22Rv1 (cell line): ENCODE data around the gene TBX15.

ENCODE experiments used
- ZFX ChIP-seq: fragments of 450-650 bp; IDR thresholded peaks from 2 replicates; pipeline ENCODE4 v1.6.1; 2017; ENCODE audit warnings: antibody characterized with exemption, borderline replicate concordance
- TF ChIP-seq, protein P1 (sequence below): fragments of 450-650 bp; IDR thresholded peaks from 2 replicates; pipeline ENCODE4 v1.5.1; 2017; ENCODE audit warnings: mild to moderate bottlenecking

GRCh38 chr1:118954301-118954905 lies 33.7 kb downstream of the TBX15 start:
- TF ChIP-seq, protein P1, sequence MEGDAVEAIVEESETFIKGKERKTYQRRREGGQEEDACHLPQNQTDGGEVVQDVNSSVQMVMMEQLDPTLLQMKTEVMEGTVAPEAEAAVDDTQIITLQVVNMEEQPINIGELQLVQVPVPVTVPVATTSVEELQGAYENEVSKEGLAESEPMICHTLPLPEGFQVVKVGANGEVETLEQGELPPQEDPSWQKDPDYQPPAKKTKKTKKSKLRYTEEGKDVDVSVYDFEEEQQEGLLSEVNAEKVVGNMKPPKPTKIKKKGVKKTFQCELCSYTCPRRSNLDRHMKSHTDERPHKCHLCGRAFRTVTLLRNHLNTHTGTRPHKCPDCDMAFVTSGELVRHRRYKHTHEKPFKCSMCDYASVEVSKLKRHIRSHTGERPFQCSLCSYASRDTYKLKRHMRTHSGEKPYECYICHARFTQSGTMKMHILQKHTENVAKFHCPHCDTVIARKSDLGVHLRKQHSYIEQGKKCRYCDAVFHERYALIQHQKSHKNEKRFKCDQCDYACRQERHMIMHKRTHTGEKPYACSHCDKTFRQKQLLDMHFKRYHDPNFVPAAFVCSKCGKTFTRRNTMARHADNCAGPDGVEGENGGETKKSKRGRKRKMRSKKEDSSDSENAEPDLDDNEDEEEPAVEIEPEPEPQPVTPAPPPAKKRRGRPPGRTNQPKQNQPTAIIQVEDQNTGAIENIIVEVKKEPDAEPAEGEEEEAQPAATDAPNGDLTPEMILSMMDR, result no peak
- no peak for TF ChIP-seq ZFX
